Measurements from ENCODE around the gene UAP1L1. TPM values are rescaled to one million over a fixed set of nuclear protein-coding genes. Genes with fewer than 3 reads are reported as not detected.

The UAP1L1 gene
- total and polyA plus RNA-seq, 2 experiments from 2014 or later: 2.5 to 8.1 TPM

- H3K27ac ChIP-seq (ENCODE audit: low read depth): no peak overlapping the region
- Mint-ChIP-seq H3K36me3 (ENCODE audit: low read depth) (no peaks in the 10 kb centered on the region), H3K27me3 (ENCODE audit: insufficient read depth, low read depth, poor library complexity) (peaks cover 26% of the 10 kb centered on the region), H3K27ac (no peak overlapping the region), H3K4me3 (no peak overlapping the region), H3K4me1 (no peaks in the 10 kb centered on the region; the same call in 2 of the 3 replicates), H3K9me3 (no peaks in the 10 kb centered on the region)
- 0 out of 2 replicates have a peak, but pooled peaks cover 3% of the 10 kb centered on the region for H3K4me1 ChIP-seq (ENCODE audit: insufficient read depth)
- H3K9me2 ChIP-seq (ENCODE audit: insufficient read depth): no peaks in the 10 kb centered on the region
- H3K36me3 ChIP-seq (ENCODE audit: insufficient read depth): no peaks in the 10 kb centered on the region
- peaks cover 21% of the 10 kb centered on the region for H3K27me3 ChIP-seq (ENCODE audit: insufficient read depth)
- no peak overlapping the region for H3K4me3 ChIP-seq
- DNase-seq (ENCODE audit: low spot score) (no peak), ATAC-seq (no peak)
- H4K20me1 ChIP-seq (replicated peaks; ENCODE audit: insufficient read depth): no peaks in the 10 kb centered on the region
- H3K4me2 ChIP-seq: no peak overlapping the region
- H3K79me2 ChIP-seq (replicated peaks; ENCODE audit: insufficient read depth): no peaks in the 10 kb centered on the region
- 0 out of 2 replicates have a peak, but pooled peaks cover 3% of the 10 kb centered on the region for H3F3A ChIP-seq (replicated peaks; ENCODE audit: low read depth)
- no peak overlapping the region for H2AFZ ChIP-seq
- TF ChIP-seq NANOG (IDR thresholded peaks at IDR 0.05; ENCODE audit: borderline replicate concordance) (no peak), POLR2AphosphoS5 (IDR thresholded peaks at IDR 0.05; ENCODE audit: low read depth) (no peak), STAT1 (IDR thresholded peaks at IDR 0.05; ENCODE audit: unreplicated experiment) (no peak), EZH2 (IDR thresholded peaks at IDR 0.05; ENCODE audit: low read depth, unreplicated experiment) (no peak), ZNF462 (CRISPR knock-in tag; IDR thresholded peaks at IDR 0.05) (no peak), ZNF114 (CRISPR knock-in tag; IDR thresholded peaks at IDR 0.05) (no peak), CREB1 (CRISPR knock-in tag; IDR thresholded peaks at IDR 0.05; ENCODE audit: low read depth) (no peak), JUNB (IDR thresholded peaks at IDR 0.05; ENCODE audit: unreplicated experiment) (no peak), ZNF331 (CRISPR knock-in tag; IDR thresholded peaks at IDR 0.05; ENCODE audit: low read depth) (no peak), ETS1 (IDR thresholded peaks at IDR 0.05) (no peak)
Measured at GRCh38 chr9:137030538-137031527, 46.5 kb upstream of the UAP1L1 start.

All from GM23338 (cell line).